GM12873 (cell line): ENCODE results near the gene CCDC92B.

Experiments
- CTCF ChIP-seq: IDR thresholded peaks from 2 replicates; pipeline ENCODE4 v1.5.1; 2012; ENCODE audit warnings: low read depth, mild to moderate bottlenecking, moderate library complexity, low read length, control low read depth; ENCODE audit not compliant: insufficient read depth; ENCODE audit errors: missing control alignments

CCDC92B gene

GRCh38 chr17:2689411-2690164 is 59.9 kb downstream of the CCDC92B start:
- no peak for TF ChIP-seq CTCF

- no peak for TF ChIP-seq CTCF
These were observed 60.8 kb downstream of the CCDC92B start for GRCh38 chr17:2688351-2689342.

GRCh38 chr17:2687074-2687418 is 62.4 kb downstream of the CCDC92B start:
- TF ChIP-seq CTCF, result no peak

GRCh38 chr17:2685696-2686095 is 63.8 kb downstream of the CCDC92B start:
- TF ChIP-seq CTCF, result no peak

GRCh38 chr17:2684549-2684948 is 64.9 kb downstream of the CCDC92B start:
- no peak for TF ChIP-seq CTCF

- no peak for TF ChIP-seq CTCF
These were observed 65.5 kb downstream of the CCDC92B start for GRCh38 chr17:2683912-2684311.
